HCT116 (cell line): ENCODE measurements around the gene CPM. TPM values are rescaled to one million over a fixed set of nuclear protein-coding genes. Genes with fewer than 3 reads are reported as not detected.

ENCODE experiments used
- ATAC-seq: fragments of 200-7000 bp; cut with Tn5 transposase; 2 replicates; pipeline ENCODE4 v1.9.1; 2020; ENCODE audit warnings: mild to moderate bottlenecking, moderate library complexity
- BruUV-seq: library from RNA; stranded (reverse); fragments of 400-500 nt; replicated peaks from 2 replicates; lab custom pipeline; 2021; lab: Mats Ljungman, UMichigan
- CTCF ChIA-PET: fragments of 300-600 bp; sonication (Branson Sonifier 250); formaldehyde crosslinking; loops from one replicate; lab custom pipeline; 2021; ENCODE audit warnings: antibody characterized with exemption; lab: Charles Lee
- POLR2A ChIA-PET: fragments of 300-600, 350-600 bp; sonication (Branson Sonifier 250); formaldehyde crosslinking; loops from one replicate; lab custom pipeline; 2021; ENCODE audit warnings: antibody characterized with exemption; lab: Charles Lee
- RAD21 ChIA-PET, 2 experiments: fragments of 300-600 bp; sonication (Branson Sonifier 250); formaldehyde crosslinking; loops; one replicate each; lab custom pipeline; 2023; ENCODE audit warnings: low total read pairs in 2 of 2; ENCODE audit not compliant: uncharacterized antibody in 2 of 2, unreplicated experiment in 2 of 2, low non-redundant PET in 1 of 2; lab: Charles Lee
- DNase-seq: peaks from one replicate; pipeline ENCODE4 v3.0.0-alpha.2; 2010; ENCODE audit warnings: low read depth, low spot score
- H2AFZ ChIP-seq: fragments of 200-600 bp; shearing (Covaris generic), sonication (generic); 2 replicates; pipeline ENCODE4 v1.6.1; 2017; ENCODE audit warnings: low read depth, mixed run types, mixed read lengths, antibody characterized with exemption, low read length; ENCODE audit not compliant: poor library complexity, severe bottlenecking
- H3K27ac ChIP-seq: 2 replicates; pipeline ENCODE4 v1.5.1; 2012; ENCODE audit warnings: low read depth, low read length
- H3K27me3 ChIP-seq: fragments of 200-600 bp; sonication (generic); 2 replicates; pipeline ENCODE4 v1.6.1; 2016; ENCODE audit warnings: mixed run types, low read length, mixed read lengths; ENCODE audit not compliant: insufficient read depth
- H3K36me3 ChIP-seq, 2 experiments: fragments of 200-500 bp in 1 of 2; fragments of 200-600 bp in 1 of 2; sonication (Bioruptor generic) in 1 of 2; sonication (generic) in 1 of 2; 2 replicates each; pipeline versions ENCODE4 v1.5.1 to v1.6.1; 2014 to 2016; ENCODE audit warnings: low read length in 2 of 2, inconsistent platforms in 1 of 2, mixed read lengths in 1 of 2, mixed run types in 1 of 2; ENCODE audit not compliant: insufficient read depth in 2 of 2, control insufficient read depth in 1 of 2
- H3K4me1 ChIP-seq, 2 experiments: fragments of 200-600 bp in 1 of 2; sonication (generic) in 1 of 2; 2 replicates each; pipeline versions ENCODE4 v1.5.1 to v1.6.1; 2012 to 2017; ENCODE audit warnings: low read length in 2 of 2, inconsistent platforms in 1 of 2, mild to moderate bottlenecking in 1 of 2, mixed read lengths in 1 of 2, mixed run types in 1 of 2, moderate library complexity in 1 of 2; ENCODE audit not compliant: insufficient read depth in 2 of 2, control insufficient read depth in 1 of 2
- H3K4me2 ChIP-seq: fragments of 200-600 bp; sonication (generic); 2 replicates; pipeline ENCODE4 v1.6.1; 2017; ENCODE audit warnings: mixed run types, low read length, mixed read lengths
- H3K4me3 ChIP-seq, 2 experiments: fragments of 200-600 bp in 1 of 2; sonication (generic) in 1 of 2; replicated peaks in 1 of 2; 2 replicates each; pipeline ENCODE4 v1.5.1; 2011 to 2016; ENCODE audit warnings: low read length in 2 of 2, control low read depth in 1 of 2, low read depth in 1 of 2, mild to moderate bottlenecking in 1 of 2, mixed read lengths in 1 of 2, mixed run types in 1 of 2
- H3K79me2 ChIP-seq: fragments of 200-600 bp; sonication (generic); 2 replicates; pipeline ENCODE4 v1.6.1; 2017; ENCODE audit warnings: mild to moderate bottlenecking, mixed run types, low read length, moderate library complexity, mixed read lengths; ENCODE audit not compliant: insufficient read depth
- H3K9ac ChIP-seq: fragments of 200-600 bp; sonication (generic); 2 replicates; pipeline ENCODE4 v1.6.1; 2016; ENCODE audit warnings: low read length, mixed read lengths
- H3K9me2 ChIP-seq: fragments of 200-600 bp; sonication (generic), shearing (Covaris generic); 2 replicates; pipeline ENCODE4 v1.6.1; 2017; ENCODE audit warnings: mixed run types, mild to moderate bottlenecking, moderate library complexity; ENCODE audit not compliant: insufficient read depth
- H3K9me3 ChIP-seq, 2 experiments: fragments of 200-500 bp in 1 of 2; fragments of 200-600 bp in 1 of 2; sonication (Bioruptor generic) in 1 of 2; sonication (generic) in 1 of 2; 2 replicates each; pipeline ENCODE4 v1.6.1; 2014 to 2017; ENCODE audit warnings: low read length in 2 of 2, mixed read lengths in 2 of 2, inconsistent platforms in 1 of 2, low read depth in 1 of 2, mild to moderate bottlenecking in 1 of 2, mixed run types in 1 of 2, moderate library complexity in 1 of 2; ENCODE audit not compliant: control insufficient read depth in 1 of 2, insufficient read depth in 1 of 2
- H4K20me1 ChIP-seq: fragments of 200-600 bp; sonication (generic), shearing (Covaris generic); 2 replicates; pipeline ENCODE4 v1.6.1; 2017; ENCODE audit warnings: mixed run types, mild to moderate bottlenecking, moderate library complexity; ENCODE audit not compliant: insufficient read depth
- ATF3 ChIP-seq: IDR thresholded peaks from 2 replicates; pipeline ENCODE4 v1.6.1; 2012
- CTCF ChIP-seq, 3 experiments: fragments of 200-600 bp in 1 of 3; sonication (generic) in 1 of 3; IDR thresholded peaks in 2 of 3; conservative IDR thresholded peaks in 1 of 3; 2 replicates each; pipeline ENCODE4 v1.5.1; 2012 to 2017; ENCODE audit warnings: low read depth in 2 of 3, low read length in 2 of 3, antibody characterized with exemption in 1 of 3, borderline replicate concordance in 1 of 3, control low read depth in 1 of 3, mild to moderate bottlenecking in 1 of 3, mixed read lengths in 1 of 3, mixed run types in 1 of 3, moderate library complexity in 1 of 3; ENCODE audit not compliant: insufficient read depth in 1 of 3
- FOSL1 ChIP-seq: IDR thresholded peaks from 2 replicates; pipeline ENCODE4 v1.6.1; 2012; ENCODE audit warnings: low read depth
- JUND ChIP-seq: IDR thresholded peaks from 2 replicates; pipeline ENCODE4 v1.6.1; 2012
- SIN3A ChIP-seq: IDR thresholded peaks from 2 replicates; pipeline ENCODE4 v1.6.1; 2012; ENCODE audit warnings: low read depth
- SP1 ChIP-seq: IDR thresholded peaks from 2 replicates; pipeline ENCODE4 v1.6.1; 2012; ENCODE audit warnings: low read depth
- ZBTB33 ChIP-seq: IDR thresholded peaks from 2 replicates; pipeline ENCODE4 v1.6.1; 2011; ENCODE audit warnings: mild to moderate bottlenecking, low read length, moderate library complexity; ENCODE audit not compliant: insufficient replicate concordance; ENCODE audit errors: extremely low read depth
- intact Hi-C: fragments of 100-400 bp; cut with micrococcal nuclease; formaldehyde crosslinking; loops from 2 replicates; pipeline ENCODE4 v1.10.0; 2022
- total RNA-seq: library from RNA; stranded (reverse); gene quantifications from one replicate; pipeline ENCODE4 v1.2.1, GENCODE V29; 2021; ENCODE audit not compliant: unreplicated experiment

CPM gene
- total RNA-seq, 1 experiment from 2014 or later = 5.3 TPM

GRCh38 chr12:68905733-68906132, 27.2 kb downstream of the CPM start (continued):
- TF ChIP-seq ZBTB33 (no peak), ATF3 (no peak), SIN3A (no peak), FOSL1 (no peak), SP1 (no peak)

GRCh38 chr12:68904351-68904962, 28.5 kb downstream of the CPM start:
- no peaks in the 10 kb centered on the region for H4K20me1 ChIP-seq
- no peaks in the 10 kb centered on the region for H3K27me3 ChIP-seq
- ChIA-PET POLR2A (no interaction called here), RAD21 (no interaction called here), CTCF (no interaction called here)
- H3K79me2 ChIP-seq = no peaks in the 10 kb centered on the region
- no peak overlapping the region for H3K4me3 ChIP-seq
- no peak overlapping the region for H2AFZ ChIP-seq
- no peak overlapping the region for H3K9ac ChIP-seq
- no peak overlapping the region for H3K27ac ChIP-seq
- BruUV-seq = no TSS peak
- H3K4me1 ChIP-seq = peaks cover 0 to under 1% of the 10 kb centered on the region in 2 experiments; a peak in 1 of 4 replicates
- intact Hi-C loops = no loop called here
- no peaks in the 10 kb centered on the region for H3K36me3 ChIP-seq
- ATAC-seq = no peak
- no peak overlapping the region for H3K4me2 ChIP-seq
- no peak for TF ChIP-seq CTCF (IDR thresholded peaks at IDR 0.05 in 2 of 3, conservative IDR thresholded peaks at IDR 0.05 in 1 of 3; ENCODE audit: borderline replicate concordance in 1 of 3, insufficient read depth in 1 of 3, low read depth in 2 of 3, low read length in 2 of 3)
- TF ChIP-seq FOSL1 = no peak
- TF ChIP-seq ATF3 = no peak
- TF ChIP-seq JUND = no peak
- H3K9me3 ChIP-seq = no peaks in the 10 kb centered on the region
- no peak for DNase-seq
- H3K9me2 ChIP-seq = no peaks in the 10 kb centered on the region
